SK-N-SH treated with all-trans-retinoic acid at 6 μM for 48 hours (cell line): ENCODE measurements around the gene CHST9.
"Not testable (repeated sequence)": the region's sequence is repeated elsewhere in the genome, so short reads cannot be mapped to it uniquely, and the experiment has no call there.

Experiments
- SNAI2 ChIP-seq: fragments of 250-450 bp; sonication (Bioruptor Pico); IDR thresholded peaks from 2 replicates; pipeline ENCODE4 v1.5.0; 2020; ENCODE audit warnings: mild to moderate bottlenecking, moderate library complexity
- ZFP30 ChIP-seq: fragments of 450-650 bp; formaldehyde crosslinking; IDR thresholded peaks from 2 replicates; pipeline ENCODE4 v1.5.0; 2022; ENCODE audit warnings: mild to moderate bottlenecking, moderate library complexity

GRCh38 chr18:27232355-27232754, 47.2 kb upstream of the CHST9 start:
- TF ChIP-seq ZFP30, SNAI2 (CRISPR knock-in tag): not testable (repeated sequence)
